ENCODE measurements around the gene DMAP1. TPM values are rescaled to one million over a fixed set of nuclear protein-coding genes. Genes with fewer than 3 reads are reported as not detected.

DMAP1 gene
- polyA plus RNA-seq, 4 donors: 34.7 to 80.8 (median 58.0) TPM

DNA sequence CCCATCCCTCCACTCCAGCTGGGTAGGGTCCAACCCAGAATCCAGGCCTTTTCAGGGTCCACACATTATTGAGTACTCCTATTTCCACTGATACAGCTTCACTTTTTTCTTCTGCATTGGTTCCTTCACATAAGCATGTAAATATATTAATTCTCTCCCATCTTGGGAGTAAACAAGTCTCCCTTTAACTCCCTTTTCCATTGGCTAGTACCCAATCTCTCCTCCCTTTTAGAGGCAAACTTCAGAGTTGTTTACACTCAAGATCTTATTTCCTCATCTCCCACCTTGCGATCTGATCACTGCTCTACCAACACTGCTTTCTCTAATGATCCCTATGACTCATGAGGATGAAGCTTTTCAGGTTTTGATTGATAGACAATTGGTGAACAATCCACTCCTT lies 20.3 kb downstream of the DMAP1 start:
- H3K9me3 ChIP-seq (ENCODE audit: control insufficient read depth in 2 of 2, insufficient read depth in 1 of 2, low read depth in 1 of 2, low read length in 1 of 2): no peaks in the 10 kb centered on the region
- DNase-seq (no peak), FAIRE-seq (no peak)
- H3K27me3 ChIP-seq (ENCODE audit: control insufficient read depth in 3 of 3, insufficient read depth in 3 of 3, low read length in 3 of 3): no peaks in the 10 kb centered on the region
- 71 to 90% (median 86%) methylated on average over 1 of the region's 1 CpG for WGBS, 3 donors
- H3K36me3 ChIP-seq (ENCODE audit: control insufficient read depth in 3 of 3, insufficient read depth in 2 of 3, low read depth in 1 of 3, low read length in 3 of 3): peaks cover 0 to 33% (median 0%) of the 10 kb centered on the region in 3 donors
- H3K4me1 ChIP-seq (ENCODE audit: control insufficient read depth in 3 of 3, insufficient read depth in 2 of 3, low read depth in 1 of 3, low read length in 2 of 3): peaks cover 0 to 23% (median 0%) of the 10 kb centered on the region in 3 donors
- H3K4me3 ChIP-seq (ENCODE audit: low read depth in 1 of 3, low read length in 3 of 3): no peak overlapping the region
- no peak overlapping the region for H3K27ac ChIP-seq (ENCODE audit: low read depth in 1 of 3, low read length in 2 of 3)

DNA sequence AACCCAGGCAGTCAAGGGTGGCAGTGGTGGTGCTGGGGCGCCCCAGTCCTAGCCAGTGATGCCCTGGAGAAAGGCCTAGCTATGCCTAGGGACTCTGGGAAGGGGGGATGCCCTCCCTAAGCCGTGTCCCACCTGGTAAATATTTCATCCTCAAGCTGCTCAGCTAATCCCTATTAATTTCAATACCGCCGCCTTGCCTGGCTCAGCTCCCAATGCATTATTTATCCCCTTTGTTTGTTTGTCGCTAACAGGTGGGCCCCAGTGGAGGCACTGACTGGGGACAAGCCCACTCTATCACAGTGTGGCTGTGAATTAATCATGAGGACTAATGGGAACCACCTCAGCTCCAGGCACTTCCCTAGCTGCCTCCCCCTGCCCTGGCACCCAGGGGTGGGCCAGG lies 22.5 kb downstream of the DMAP1 start:
- no peaks in the 10 kb centered on the region for H3K27me3 ChIP-seq (ENCODE audit: control insufficient read depth in 3 of 3, insufficient read depth in 3 of 3, low read length in 3 of 3)
- peaks cover 0 to 31% (median 0%) of the 10 kb centered on the region in 3 donors for H3K36me3 ChIP-seq (ENCODE audit: control insufficient read depth in 3 of 3, insufficient read depth in 2 of 3, low read depth in 1 of 3, low read length in 3 of 3)
- no peaks in the 10 kb centered on the region for H3K9me3 ChIP-seq (ENCODE audit: control insufficient read depth in 2 of 2, insufficient read depth in 1 of 2, low read depth in 1 of 2, low read length in 1 of 2)
- no peak overlapping the region for H3K4me3 ChIP-seq (ENCODE audit: low read depth in 1 of 3, low read length in 3 of 3)
- WGBS, 3 donors: 91 to 96% (median 95%) methylated on average over 5 of the region's 5 CpGs
- FAIRE-seq: no peak
- H3K27ac ChIP-seq (ENCODE audit: low read depth in 1 of 3, low read length in 2 of 3): no peak overlapping the region
- DNase-seq: no peak
- peaks cover 0 to 43% (median 0%) of the 10 kb centered on the region in 3 donors for H3K4me1 ChIP-seq (ENCODE audit: control insufficient read depth in 3 of 3, insufficient read depth in 2 of 3, low read depth in 1 of 3, low read length in 2 of 3)

DNA sequence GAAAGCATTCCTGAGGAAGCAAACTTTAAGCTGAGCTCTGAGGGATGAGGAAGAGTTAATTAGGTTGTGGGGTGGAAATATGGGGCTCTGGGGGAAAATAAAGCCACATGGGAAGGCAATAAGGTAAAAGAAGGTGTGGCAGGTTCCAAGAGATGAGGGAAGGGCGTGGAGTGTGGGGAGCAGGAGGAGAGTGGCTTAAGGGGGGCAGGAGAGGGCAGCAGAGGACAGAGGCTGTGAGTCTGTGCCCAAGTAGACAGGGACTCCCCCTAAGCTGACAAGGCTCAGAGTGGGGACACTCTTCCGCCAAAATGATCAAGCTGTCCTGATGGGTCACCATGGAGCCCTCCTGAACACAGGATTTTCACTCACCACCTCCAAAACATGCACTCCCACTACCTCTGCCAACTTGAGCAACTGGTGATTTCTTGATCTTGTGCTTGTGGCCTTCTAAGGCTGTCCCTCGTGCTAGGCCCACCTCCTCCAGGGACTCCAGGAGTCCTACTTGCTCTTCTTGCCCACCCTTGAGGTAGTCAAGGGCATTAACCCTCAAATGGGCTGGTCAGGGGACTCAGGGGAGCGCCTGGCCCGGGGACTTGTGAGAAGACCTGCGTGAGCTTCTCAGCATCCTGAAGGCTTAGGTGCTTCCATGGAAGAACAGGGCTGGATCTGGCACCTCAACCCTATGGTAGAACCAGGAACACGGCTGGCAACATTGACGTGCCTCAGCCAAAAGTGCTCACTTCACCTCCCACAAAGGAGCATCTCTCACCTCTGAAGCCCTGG lies 23.4 kb downstream of the DMAP1 start:
- no peak overlapping the region for H3K27ac ChIP-seq (ENCODE audit: low read depth in 1 of 3, low read length in 2 of 3)
- H3K4me3 ChIP-seq (ENCODE audit: low read depth in 1 of 3, low read length in 3 of 3): no peak overlapping the region
- no peaks in the 10 kb centered on the region for H3K9me3 ChIP-seq (ENCODE audit: control insufficient read depth in 2 of 2, insufficient read depth in 1 of 2, low read depth in 1 of 2, low read length in 1 of 2)
- peak in 1 of 2 donors; percentile 51 for DNase-seq
- WGBS, 3 donors: 84 to 94% (median 87%) methylated on average over 8 of the region's 8 CpGs
- peaks cover 0 to 44% (median 0%) of the 10 kb centered on the region in 3 donors for H3K4me1 ChIP-seq (ENCODE audit: control insufficient read depth in 3 of 3, insufficient read depth in 2 of 3, low read depth in 1 of 3, low read length in 2 of 3)
- H3K27me3 ChIP-seq (ENCODE audit: control insufficient read depth in 3 of 3, insufficient read depth in 3 of 3, low read length in 3 of 3): no peaks in the 10 kb centered on the region
- peaks cover 0 to 32% (median 0%) of the 10 kb centered on the region in 3 donors for H3K36me3 ChIP-seq (ENCODE audit: control insufficient read depth in 3 of 3, insufficient read depth in 2 of 3, low read depth in 1 of 3, low read length in 3 of 3)
- FAIRE-seq: no peak

DNA sequence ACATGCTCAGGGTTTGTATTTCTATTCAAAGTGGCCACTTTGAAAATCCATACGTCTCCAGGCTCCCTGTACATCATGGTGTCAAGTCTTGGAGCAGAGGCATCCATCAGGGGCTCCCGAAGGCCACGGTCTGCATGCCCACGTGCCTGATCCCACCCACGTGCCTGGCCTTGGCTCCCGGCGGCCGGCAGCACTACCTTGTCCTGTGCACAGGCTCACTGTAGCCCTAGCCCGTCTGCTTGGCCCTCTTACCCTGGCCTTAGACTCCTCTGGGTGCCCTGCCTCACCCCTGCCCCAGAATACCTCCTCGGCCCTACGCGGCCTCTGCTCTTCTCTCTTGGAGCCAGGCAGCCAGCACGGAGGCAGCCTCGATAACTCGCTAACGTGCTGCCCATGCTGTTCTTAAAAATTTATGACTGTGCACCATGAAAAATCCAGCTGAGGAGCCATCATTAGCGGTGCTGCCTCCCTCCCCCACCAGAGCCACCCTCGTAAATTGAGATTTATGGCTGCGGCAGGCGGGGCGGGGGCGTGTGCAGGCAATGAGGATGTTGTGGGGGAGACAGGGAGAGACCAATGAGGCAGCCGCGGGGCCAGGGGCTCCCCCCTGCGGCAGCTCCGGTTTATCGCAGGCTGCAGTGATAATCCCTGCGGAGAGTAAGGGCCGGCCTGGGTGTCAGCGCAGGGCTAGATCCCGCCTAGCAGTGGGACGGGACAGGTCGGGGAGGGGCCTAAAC lies 24.6 kb downstream of the DMAP1 start:
- FAIRE-seq (no peak), DNase-seq (peak; percentile 69 to 92)
- peaks cover 0 to 42% (median 0%) of the 10 kb centered on the region in 3 donors for H3K36me3 ChIP-seq (ENCODE audit: control insufficient read depth in 3 of 3, insufficient read depth in 2 of 3, low read depth in 1 of 3, low read length in 3 of 3)
- no peak overlapping the region for H3K4me3 ChIP-seq (ENCODE audit: low read depth in 1 of 3, low read length in 3 of 3)
- H3K9me3 ChIP-seq (ENCODE audit: control insufficient read depth in 2 of 2, insufficient read depth in 1 of 2, low read depth in 1 of 2, low read length in 1 of 2): no peaks in the 10 kb centered on the region
- 37 to 44% (median 44%) methylated on average over 33 of the region's 33 CpGs for WGBS, 3 donors
- H3K27me3 ChIP-seq (ENCODE audit: control insufficient read depth in 3 of 3, insufficient read depth in 3 of 3, low read length in 3 of 3): no peaks in the 10 kb centered on the region
- peaks cover 0 to 44% (median 0%) of the 10 kb centered on the region in 3 donors for H3K4me1 ChIP-seq (ENCODE audit: control insufficient read depth in 3 of 3, insufficient read depth in 2 of 3, low read depth in 1 of 3, low read length in 2 of 3)
- peak overlapping the region in 1 of 3 donors; percentile 11 for H3K27ac ChIP-seq (ENCODE audit: low read depth in 1 of 3, low read length in 2 of 3)

DNA sequence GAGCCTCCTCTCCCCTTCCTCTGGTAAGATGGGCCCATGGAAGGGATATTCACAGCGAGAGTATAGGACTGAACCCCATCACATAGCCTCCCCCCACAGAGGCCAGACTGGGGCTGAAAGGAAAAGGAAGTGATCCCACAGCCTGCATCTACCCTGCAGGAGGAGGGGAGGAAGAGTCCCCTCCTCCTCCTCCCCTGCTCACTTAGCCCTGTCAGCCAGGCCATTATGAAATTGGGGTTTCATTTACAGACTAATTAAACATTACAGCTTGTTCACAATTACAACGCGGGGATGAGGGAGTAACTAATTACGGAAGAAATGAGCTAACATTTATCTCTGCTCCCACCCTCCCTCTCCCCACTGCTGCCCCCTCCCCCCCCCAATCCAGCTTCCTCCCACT lies 25.4 kb downstream of the DMAP1 start:
- Histone ChIP-seq H3K36me3 (ENCODE audit: control insufficient read depth in 3 of 3, insufficient read depth in 2 of 3, low read depth in 1 of 3, low read length in 3 of 3) (peaks cover 0 to 50% (median 0%) of the 10 kb centered on the region in 3 donors), H3K4me3 (ENCODE audit: low read depth in 1 of 3, low read length in 3 of 3) (no peak overlapping the region), H3K27ac (ENCODE audit: low read depth in 1 of 3, low read length in 2 of 3) (peak overlapping the region in 1 of 3 donors; percentile 11), H3K27me3 (ENCODE audit: control insufficient read depth in 3 of 3, insufficient read depth in 3 of 3, low read length in 3 of 3) (no peaks in the 10 kb centered on the region), H3K9me3 (ENCODE audit: control insufficient read depth in 2 of 2, insufficient read depth in 1 of 2, low read depth in 1 of 2, low read length in 1 of 2) (no peaks in the 10 kb centered on the region), H3K4me1 (ENCODE audit: control insufficient read depth in 3 of 3, insufficient read depth in 2 of 3, low read depth in 1 of 3, low read length in 2 of 3) (peaks cover 0 to 44% (median 0%) of the 10 kb centered on the region in 3 donors)
- no peak for FAIRE-seq
- no peak for DNase-seq
- WGBS, 3 donors: 73 to 83% (median 75%) methylated on average over 4 of the region's 4 CpGs

DNA sequence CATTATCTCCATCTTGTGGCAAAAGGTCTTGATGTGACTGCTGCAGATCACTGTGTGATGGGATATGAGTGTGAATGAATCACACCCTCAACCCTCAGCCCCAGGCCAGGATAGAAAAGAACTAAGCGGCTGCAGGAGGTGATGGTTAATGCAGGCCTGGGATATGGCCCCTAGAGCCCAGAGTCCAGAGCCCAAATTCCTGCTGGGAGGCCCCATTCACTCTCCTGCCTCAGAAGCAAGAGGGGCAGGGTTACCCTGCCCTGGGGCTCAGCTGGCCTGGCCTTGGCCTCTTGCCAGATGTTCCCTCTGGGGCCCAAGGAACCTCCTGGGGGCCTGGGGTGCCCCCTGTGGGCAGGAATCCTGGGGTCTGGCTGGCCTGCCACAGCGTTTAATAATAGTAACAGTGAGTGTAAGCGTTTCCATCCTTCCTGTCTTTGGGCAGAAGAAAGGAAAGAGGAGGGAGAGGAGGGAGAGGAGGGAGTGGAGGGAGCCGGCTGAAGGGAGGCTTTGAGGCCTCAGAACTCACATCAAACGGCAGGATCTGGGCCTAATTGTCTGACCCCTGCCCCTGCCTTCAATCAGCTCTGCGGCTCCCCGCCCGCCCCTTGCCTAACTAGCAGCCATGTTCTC lies 26.2 kb downstream of the DMAP1 start:
- peak in 1 of 2 donors; percentile 55 for DNase-seq
- no peak for FAIRE-seq
- Histone ChIP-seq H3K4me1 (ENCODE audit: control insufficient read depth in 3 of 3, insufficient read depth in 2 of 3, low read depth in 1 of 3, low read length in 2 of 3) (peaks cover 0 to 44% (median 0%) of the 10 kb centered on the region in 3 donors), H3K27me3 (ENCODE audit: control insufficient read depth in 3 of 3, insufficient read depth in 3 of 3, low read length in 3 of 3) (no peaks in the 10 kb centered on the region), H3K36me3 (ENCODE audit: control insufficient read depth in 3 of 3, insufficient read depth in 2 of 3, low read depth in 1 of 3, low read length in 3 of 3) (peaks cover 0 to 55% (median 0%) of the 10 kb centered on the region in 3 donors), H3K9me3 (ENCODE audit: control insufficient read depth in 2 of 2, insufficient read depth in 1 of 2, low read depth in 1 of 2, low read length in 1 of 2) (no peaks in the 10 kb centered on the region), H3K4me3 (ENCODE audit: low read depth in 1 of 3, low read length in 3 of 3) (no peak overlapping the region), H3K27ac (ENCODE audit: low read depth in 1 of 3, low read length in 2 of 3) (peak overlapping the region in 2 of 3 donors; percentile 41 to 63)
- WGBS, 3 donors: 47 to 70% (median 48%) methylated on average over 6 to 8 of the region's 8 CpGs

DNA sequence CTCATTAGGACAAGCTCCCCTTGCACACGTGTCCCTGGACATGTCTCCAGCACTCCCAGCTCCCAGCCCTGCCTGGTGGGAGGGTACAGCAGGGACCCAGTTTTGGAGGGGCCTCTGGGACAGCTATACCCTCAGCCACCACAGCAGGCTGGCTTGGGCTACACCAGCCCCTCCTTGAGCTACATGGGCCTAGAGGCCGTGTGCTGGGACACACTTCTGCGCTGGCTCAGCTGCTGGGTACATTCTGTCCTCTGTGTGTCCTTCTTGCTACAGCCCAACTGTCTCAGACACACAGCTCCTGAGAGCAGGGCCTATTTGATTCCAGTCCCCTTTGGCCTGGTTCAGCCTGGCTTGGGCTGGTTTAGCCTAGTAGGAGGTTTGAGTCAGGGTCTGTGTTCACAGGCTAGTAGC lies 26.7 kb downstream of the DMAP1 start:
- no peak for DNase-seq
- 67 to 91% (median 81%) methylated on average over 3 of the region's 3 CpGs for WGBS, 3 donors
- FAIRE-seq: no peak

More for the DNA sequence above, 26.7 kb downstream of the DMAP1 start:
- peaks cover 0 to 57% (median 0%) of the 10 kb centered on the region in 3 donors for H3K36me3 ChIP-seq (ENCODE audit: control insufficient read depth in 3 of 3, insufficient read depth in 2 of 3, low read depth in 1 of 3, low read length in 3 of 3)
- H3K4me1 ChIP-seq (ENCODE audit: control insufficient read depth in 3 of 3, insufficient read depth in 2 of 3, low read depth in 1 of 3, low read length in 2 of 3): peaks cover 0 to 44% (median 0%) of the 10 kb centered on the region in 3 donors
- H3K27ac ChIP-seq (ENCODE audit: low read depth in 1 of 3, low read length in 2 of 3): peak overlapping the region in 2 of 3 donors; percentile 41 to 63
- no peaks in the 10 kb centered on the region for H3K9me3 ChIP-seq (ENCODE audit: control insufficient read depth in 2 of 2, insufficient read depth in 1 of 2, low read depth in 1 of 2, low read length in 1 of 2)
- no peaks in the 10 kb centered on the region for H3K27me3 ChIP-seq (ENCODE audit: control insufficient read depth in 3 of 3, insufficient read depth in 3 of 3, low read length in 3 of 3)
- no peak overlapping the region for H3K4me3 ChIP-seq (ENCODE audit: low read depth in 1 of 3, low read length in 3 of 3)
